ENCODE results near the gene CHST1. TPM values are rescaled to one million over a fixed set of nuclear protein-coding genes. Genes with fewer than 3 reads are reported as not detected.
A peak's percentile ranks its signal among the peaks of the same experiment; 100 is the strongest.

Gene CHST1
- total RNA-seq, 1 donor from 2014 or later = not detected

DNA sequence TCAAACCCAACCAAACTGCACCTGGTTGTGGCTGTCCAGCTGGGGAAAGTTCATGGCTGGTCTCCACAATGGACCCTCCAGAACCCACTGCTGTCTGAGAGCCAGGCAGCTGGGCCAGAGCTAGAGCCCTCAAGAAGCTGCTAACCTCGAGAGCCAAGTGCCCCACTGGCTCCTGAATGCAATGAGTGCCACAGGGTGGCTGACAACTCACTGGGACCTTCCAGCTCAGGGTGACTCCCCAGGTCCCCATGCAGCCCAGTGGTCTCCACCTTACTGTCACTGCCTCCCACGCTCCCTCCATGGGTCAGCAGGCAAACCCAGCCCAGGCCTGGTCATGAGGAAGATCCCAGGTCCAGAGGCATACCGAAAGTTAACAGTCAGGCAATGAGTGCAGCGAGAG is 8.0 kb upstream of the CHST1 start:
- no peak overlapping the region for H3K4me3 ChIP-seq
- H3K9me3 ChIP-seq (ENCODE audit: low read depth) = no peaks in the 10 kb centered on the region
- DNase-seq (ENCODE audit: low spot score) = no peak
- no peak overlapping the region for H3K4me2 ChIP-seq
- H3K27me3 ChIP-seq = peaks cover 13% of the 10 kb centered on the region
- no peak overlapping the region for H3K9ac ChIP-seq
- peaks cover 12% of the 10 kb centered on the region for H3K4me1 ChIP-seq
- no peak overlapping the region for H3K27ac ChIP-seq
- peaks cover 5% of the 10 kb centered on the region for H3F3A ChIP-seq (ENCODE audit: low read depth)
- no peaks in the 10 kb centered on the region for H3K36me3 ChIP-seq
- no peak overlapping the region for H3K27ac Mint-ChIP-seq
- H3K4me3 Mint-ChIP-seq = no peak overlapping the region
- no peaks in the 10 kb centered on the region for H4K20me1 ChIP-seq (ENCODE audit: low read depth)
- no peaks in the 10 kb centered on the region for H3K79me2 ChIP-seq (ENCODE audit: low read depth)
- TF ChIP-seq EZH2phosphoT487 (IDR thresholded peaks at IDR 0.05) (no peak), EZH2 (IDR thresholded peaks at IDR 0.05) (no peak)
- TF ChIP-seq, protein P1, sequence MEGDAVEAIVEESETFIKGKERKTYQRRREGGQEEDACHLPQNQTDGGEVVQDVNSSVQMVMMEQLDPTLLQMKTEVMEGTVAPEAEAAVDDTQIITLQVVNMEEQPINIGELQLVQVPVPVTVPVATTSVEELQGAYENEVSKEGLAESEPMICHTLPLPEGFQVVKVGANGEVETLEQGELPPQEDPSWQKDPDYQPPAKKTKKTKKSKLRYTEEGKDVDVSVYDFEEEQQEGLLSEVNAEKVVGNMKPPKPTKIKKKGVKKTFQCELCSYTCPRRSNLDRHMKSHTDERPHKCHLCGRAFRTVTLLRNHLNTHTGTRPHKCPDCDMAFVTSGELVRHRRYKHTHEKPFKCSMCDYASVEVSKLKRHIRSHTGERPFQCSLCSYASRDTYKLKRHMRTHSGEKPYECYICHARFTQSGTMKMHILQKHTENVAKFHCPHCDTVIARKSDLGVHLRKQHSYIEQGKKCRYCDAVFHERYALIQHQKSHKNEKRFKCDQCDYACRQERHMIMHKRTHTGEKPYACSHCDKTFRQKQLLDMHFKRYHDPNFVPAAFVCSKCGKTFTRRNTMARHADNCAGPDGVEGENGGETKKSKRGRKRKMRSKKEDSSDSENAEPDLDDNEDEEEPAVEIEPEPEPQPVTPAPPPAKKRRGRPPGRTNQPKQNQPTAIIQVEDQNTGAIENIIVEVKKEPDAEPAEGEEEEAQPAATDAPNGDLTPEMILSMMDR (IDR thresholded peaks at IDR 0.05) = no peak
- peaks cover 14% of the 10 kb centered on the region for H3K27me3 Mint-ChIP-seq (ENCODE audit: insufficient read depth, low read depth)
- H2AFZ ChIP-seq (replicated peaks) = no peak overlapping the region
- H3K4me1 Mint-ChIP-seq = peaks cover 18% of the 10 kb centered on the region
- H3K36me3 Mint-ChIP-seq = no peaks in the 10 kb centered on the region
- H3K9me3 Mint-ChIP-seq = no peaks in the 10 kb centered on the region

DNA sequence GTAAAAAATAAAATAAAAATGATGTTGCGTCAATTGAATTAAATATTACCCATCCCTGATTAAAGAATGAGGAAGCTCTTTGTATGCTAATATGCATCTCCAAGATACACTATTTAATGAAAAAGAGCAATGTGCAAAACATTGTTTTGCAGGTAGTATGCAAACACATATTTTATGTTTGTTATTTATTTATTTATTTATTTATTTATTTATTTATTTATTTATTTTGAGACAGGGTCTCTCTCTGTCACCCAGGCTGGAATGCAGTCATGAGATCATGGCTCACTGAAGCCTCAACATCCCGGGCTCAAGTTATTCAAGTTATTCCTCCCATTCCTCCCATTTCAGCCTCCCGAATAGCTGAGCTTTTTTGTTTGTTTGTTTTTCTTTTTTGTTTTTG is 7.2 kb upstream of the CHST1 start:
- H3K4me3 ChIP-seq = no peak overlapping the region
- Mint-ChIP-seq H3K27me3 (ENCODE audit: insufficient read depth, low read depth) (peaks cover 17% of the 10 kb centered on the region), H3K27ac (peak overlapping the region; percentile 15), H3K4me1 (peaks cover 10% of the 10 kb centered on the region), H3K36me3 (no peaks in the 10 kb centered on the region), H3K4me3 (no peak overlapping the region), H3K9me3 (no peaks in the 10 kb centered on the region)
- peaks cover 21% of the 10 kb centered on the region for H3K27me3 ChIP-seq
- no peaks in the 10 kb centered on the region for H3K36me3 ChIP-seq
- no peaks in the 10 kb centered on the region for H4K20me1 ChIP-seq (ENCODE audit: low read depth)
- DNase-seq (ENCODE audit: low spot score) = no peak
- no peak overlapping the region for H3K4me2 ChIP-seq
- no peak overlapping the region for H2AFZ ChIP-seq (replicated peaks)
- no peak overlapping the region for H3K9ac ChIP-seq
- H3K4me1 ChIP-seq = peaks cover 6% of the 10 kb centered on the region
- no peaks in the 10 kb centered on the region for H3K79me2 ChIP-seq (ENCODE audit: low read depth)
- TF ChIP-seq EZH2 (IDR thresholded peaks at IDR 0.05) (no peak), EZH2phosphoT487 (IDR thresholded peaks at IDR 0.05) (no peak)
- TF ChIP-seq, protein P1 (IDR thresholded peaks at IDR 0.05) = no peak
- H3K27ac ChIP-seq = no peak overlapping the region
- no peaks in the 10 kb centered on the region for H3K9me3 ChIP-seq (ENCODE audit: low read depth)
- H3F3A ChIP-seq (ENCODE audit: low read depth) = peaks cover 4% of the 10 kb centered on the region

DNA sequence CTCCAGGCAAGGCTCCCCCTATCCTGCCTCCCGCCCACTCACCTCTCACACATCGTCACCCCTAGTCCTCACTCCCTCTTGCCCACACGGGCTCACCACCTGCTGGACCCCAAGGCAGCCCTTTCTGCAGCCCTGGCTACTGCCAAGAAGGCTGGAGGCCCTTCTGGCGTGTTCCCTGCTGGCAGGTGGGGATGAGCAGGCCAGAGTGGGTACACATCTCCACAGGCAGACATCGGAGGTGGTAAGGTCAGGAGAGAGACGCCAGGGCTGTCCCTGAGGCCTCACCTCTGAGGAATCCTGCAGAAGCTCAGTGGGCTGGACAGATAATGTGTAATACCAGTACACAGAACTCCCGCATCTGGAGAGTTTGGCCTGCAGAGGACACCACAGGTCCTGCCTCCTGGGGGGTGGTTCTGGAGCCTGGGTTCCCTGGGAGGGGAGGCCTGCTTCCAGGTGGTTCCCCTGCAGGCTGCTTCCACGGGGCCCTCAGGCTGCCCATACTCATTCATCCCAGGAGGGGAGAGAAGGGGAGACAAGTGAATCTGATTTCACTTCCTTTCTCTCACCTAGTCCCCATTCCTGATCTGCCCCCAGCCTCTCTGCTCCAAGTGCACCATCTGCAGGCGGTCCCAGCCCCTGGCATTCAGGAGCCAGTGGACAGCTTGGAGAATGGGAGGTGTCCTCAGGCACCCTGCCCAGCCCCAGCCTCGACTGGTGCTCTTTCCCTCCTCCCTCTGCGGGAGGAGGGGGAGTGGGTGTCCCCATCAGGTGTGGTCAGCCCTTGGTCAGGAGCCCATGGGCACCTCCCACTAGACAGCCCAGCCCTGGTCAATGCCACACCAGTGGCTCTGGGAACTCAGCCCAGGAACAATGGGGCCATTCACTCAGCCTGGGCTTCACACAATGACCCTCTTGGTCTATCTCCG is 6.1 kb upstream of the CHST1 start:
- Histone ChIP-seq H3K27me3 (peaks cover 32% of the 10 kb centered on the region), H3K4me3 (no peak overlapping the region), H3K36me3 (no peaks in the 10 kb centered on the region), H4K20me1 (ENCODE audit: low read depth) (no peaks in the 10 kb centered on the region), H3F3A (ENCODE audit: low read depth) (peaks cover 12% of the 10 kb centered on the region), H3K27ac (no peak overlapping the region), H3K9ac (no peak overlapping the region), H3K4me1 (peaks cover 6% of the 10 kb centered on the region), H3K4me2 (no peak overlapping the region), H2AFZ (replicated peaks) (no peak overlapping the region), H3K79me2 (ENCODE audit: low read depth) (no peaks in the 10 kb centered on the region), H3K9me3 (ENCODE audit: low read depth) (no peaks in the 10 kb centered on the region)
- peaks cover 12% of the 10 kb centered on the region for H3K4me1 Mint-ChIP-seq
- H3K9me3 Mint-ChIP-seq = no peaks in the 10 kb centered on the region
- peaks cover 26% of the 10 kb centered on the region for H3K27me3 Mint-ChIP-seq (ENCODE audit: insufficient read depth, low read depth)
- DNase-seq (ENCODE audit: low spot score) = no peak
- TF ChIP-seq, protein P1 (IDR thresholded peaks at IDR 0.05) = no peak
- TF ChIP-seq EZH2phosphoT487 (IDR thresholded peaks at IDR 0.05) = no peak
- TF ChIP-seq EZH2 (IDR thresholded peaks at IDR 0.05) = no peak
- H3K4me3 Mint-ChIP-seq = no peak overlapping the region
- H3K36me3 Mint-ChIP-seq = no peaks in the 10 kb centered on the region
- H3K27ac Mint-ChIP-seq = no peak overlapping the region
